UCSD-AML1 (cell line): ENCODE data around the gene DISP3.

Experiments used
- DNase-seq: peaks from one replicate; lab custom pipeline; 2025; ENCODE audit not compliant: unreplicated experiment; lab: John Stamatoyannopoulos, UW

DISP3 gene

DNA sequence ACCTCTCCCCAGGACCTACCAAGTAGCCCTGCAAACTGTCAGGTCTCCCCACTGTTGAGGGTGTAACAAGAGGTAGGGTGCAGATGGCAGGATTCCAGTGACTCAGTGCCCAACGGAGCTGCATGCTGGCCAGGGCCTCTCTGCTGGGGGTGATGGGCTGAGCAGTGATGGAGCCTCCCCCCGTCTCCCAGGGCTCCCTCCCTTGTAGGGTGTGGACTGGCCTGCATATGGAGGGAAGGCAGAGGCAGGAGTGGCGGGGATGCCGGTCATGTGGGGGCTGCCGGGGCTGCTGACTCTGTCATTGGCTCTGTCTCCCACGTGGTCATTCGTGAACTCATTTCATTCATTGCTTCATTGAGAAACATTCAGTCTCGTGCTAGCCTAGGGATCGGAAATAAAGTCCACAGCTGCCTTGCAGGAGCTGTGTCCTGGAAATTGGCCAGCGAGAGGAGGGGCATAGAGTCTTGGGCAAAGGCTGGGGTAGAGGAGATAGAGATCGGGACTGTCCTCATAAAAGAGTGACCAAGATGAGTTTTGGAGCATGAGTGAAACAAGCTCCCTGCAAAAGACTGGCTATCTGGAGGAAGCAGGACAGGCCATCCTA is 22.9 kb upstream of the DISP3 start:
- no peak for DNase-seq

DNA sequence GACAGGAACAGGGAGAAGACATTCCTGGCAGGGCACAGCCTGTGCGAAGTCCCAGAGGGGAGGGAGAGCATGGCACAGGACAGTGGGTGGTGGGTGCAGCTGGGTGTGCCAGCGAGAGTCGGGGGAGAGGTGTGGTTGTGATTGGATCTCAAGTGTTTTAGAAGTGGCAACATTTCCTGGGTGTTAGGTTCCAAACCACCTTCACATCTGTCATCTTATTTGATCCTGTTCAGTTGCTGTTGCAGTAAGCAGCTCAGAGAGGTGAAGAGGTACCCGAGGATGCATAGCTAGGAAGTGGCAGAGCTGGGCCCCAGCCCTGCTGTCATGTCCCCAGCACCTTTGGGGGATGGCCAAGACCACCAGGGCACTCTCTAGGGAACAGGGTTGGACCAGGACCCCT is 22.0 kb upstream of the DISP3 start:
- DNase-seq = no peak

DNA sequence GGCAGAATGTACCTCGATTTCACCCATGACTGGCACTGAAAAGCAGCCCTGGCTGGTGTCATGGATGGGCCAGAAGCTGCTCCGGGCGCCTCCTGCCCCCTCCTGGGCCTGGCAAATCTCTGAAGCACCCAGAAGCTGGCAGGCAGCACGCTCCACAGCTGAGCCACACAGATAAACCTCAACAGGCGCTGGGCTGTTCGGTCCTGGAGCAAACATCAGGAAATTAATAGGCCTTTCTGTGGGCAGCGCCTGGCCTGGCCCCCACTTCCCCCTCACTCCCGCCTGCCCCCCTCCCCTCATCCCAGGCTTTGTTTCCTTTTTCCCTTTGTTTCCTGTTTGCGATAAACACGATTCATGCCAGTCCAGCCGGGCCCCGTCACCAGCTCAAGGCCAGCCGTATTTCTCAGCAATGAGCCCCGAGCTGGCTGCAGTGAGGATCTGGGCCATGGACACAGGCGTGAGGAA is 20.1 kb upstream of the DISP3 start:
- no peak for DNase-seq

DNA sequence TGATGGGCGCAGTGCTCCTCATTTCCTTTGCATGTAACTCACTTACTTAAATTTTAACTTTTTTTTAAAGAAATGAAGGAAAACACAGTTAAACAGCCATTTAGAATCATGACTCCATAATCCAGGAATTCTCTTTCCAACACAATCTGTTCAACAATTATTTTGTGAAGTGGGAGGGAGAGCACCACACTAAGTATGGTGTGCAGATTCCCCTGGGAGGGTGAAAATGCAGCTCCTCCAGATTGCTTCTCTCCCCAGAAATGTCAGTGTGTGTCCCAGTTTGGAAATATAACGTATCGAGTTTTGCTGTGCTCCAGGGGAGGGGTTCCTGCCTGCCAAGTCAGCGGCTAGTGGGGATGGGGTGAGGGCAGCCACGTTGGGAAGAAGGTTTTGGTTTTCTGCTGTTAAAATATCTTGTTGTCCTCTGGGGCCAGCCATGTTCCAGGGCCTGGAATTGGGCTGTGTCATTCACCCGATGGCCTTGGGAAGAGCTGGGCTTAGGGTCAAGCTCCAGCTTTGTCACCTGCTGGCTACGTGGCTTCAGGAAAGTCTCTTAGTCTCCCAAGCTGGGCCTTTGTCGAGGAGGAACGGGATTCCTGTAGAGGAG is 17.3 kb upstream of the DISP3 start:
- no peak for DNase-seq

DNA sequence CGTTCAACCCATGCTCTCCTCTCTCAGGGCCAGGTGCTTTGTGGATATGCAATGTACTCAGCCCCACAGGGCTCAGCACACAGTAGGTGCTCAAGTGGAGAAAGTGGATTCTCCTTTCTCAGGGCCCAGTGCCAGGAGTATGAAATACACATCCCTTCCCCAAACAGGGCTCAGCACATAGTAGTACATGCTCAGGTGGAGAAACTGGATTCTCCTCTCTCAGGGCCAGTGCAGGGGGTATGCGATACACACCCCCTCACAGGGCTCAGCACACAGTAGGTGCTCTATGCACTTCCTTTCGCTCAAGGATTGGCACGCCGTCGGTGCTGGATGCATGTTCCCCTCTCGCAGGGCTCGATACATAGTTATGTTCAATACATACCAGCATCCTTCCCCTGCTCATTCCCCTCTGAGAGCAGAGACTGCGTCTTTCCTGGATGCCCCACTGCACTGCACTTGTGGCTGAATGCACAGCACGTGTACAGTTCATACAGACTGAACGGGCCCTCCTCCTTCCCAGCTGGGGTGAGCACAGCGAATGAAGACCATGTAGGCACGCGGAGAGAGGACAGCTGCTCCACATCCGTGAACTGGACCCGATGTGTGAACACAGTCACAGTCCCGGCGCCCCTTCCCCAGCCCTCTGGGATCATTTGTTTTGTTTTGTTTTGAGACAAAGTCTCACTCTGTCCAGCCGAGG is 16.6 kb upstream of the DISP3 start:
- DNase-seq = no peak

DNA sequence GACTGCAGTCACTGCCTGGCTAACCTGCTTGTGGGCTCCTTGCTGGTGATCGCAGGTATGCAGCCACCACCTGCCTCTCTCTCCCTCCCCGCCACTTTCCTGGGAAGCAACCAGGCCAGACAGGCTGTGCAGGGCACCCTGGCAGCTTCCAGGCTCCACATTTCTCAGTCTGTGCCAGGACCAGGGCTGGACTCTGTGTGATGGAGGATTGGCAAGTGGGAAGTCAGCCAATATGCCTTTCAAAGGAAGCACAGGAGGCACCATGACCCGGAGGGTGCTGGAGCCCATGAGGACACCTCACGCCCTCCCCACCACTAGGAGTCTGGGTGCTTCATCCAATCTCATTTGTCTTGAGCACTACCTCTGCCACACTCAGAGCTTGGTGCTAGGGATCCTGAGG is 15.8 kb upstream of the DISP3 start:
- no peak for DNase-seq

DNA sequence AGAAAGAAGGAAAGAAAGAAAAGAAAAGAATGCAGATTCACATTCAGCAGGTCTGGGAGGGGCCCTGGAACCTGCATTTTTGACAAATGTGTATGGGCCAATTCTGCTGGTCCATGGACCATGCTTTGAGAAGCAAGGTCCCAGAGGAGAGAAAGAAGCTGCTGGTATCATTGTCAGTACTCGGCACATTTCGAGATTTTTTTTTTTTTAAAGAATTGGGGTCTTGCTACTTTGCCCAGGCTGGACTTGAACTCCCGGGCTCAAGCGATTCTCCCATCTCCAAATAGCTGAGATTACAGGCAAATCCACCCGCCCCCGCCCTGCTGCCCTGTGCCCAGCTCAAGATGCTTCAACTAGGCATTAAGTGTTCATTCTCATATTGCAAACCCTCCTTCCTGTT is 13.6 kb upstream of the DISP3 start:
- no peak for DNase-seq

DNA sequence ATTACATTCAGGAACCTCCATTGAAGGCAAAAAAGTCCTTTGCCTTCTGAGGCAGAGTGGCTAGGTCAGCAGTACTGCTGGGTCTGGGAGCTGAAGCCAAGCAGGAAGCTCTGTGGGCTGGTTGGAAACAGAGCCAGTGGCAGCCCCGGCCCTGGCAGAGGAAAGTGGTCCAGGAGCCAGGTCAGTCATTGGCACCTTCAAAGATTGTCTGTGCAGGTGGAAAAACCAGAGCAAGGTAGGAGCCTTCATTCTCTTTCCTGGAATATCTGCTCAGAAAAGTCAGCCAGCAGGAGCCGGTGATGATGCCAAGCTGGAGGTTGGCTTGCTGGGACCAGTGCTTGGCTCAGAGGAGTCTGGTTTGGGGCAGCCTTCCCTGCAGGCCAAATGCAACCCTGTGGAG is 12.5 kb upstream of the DISP3 start:
- DNase-seq = no peak

DNA sequence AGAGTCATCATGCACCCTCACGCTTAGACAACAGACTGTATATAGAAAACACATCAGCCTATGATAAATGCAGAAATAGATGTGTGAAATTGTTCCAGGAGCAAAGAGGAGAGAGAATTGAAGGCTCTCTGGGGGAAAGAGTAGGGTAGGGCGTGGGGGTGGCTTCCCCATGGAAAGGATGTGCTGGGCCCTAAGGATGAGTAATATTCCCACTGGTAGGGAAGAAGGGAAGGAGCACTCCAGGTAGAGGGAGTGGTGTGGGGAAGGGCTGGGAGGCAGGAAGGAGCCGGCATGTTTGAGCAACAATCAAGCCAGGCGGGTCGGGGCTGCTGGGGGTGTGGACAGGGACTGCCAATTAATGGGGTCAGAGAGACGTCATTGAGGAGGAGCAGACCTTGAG is 10.1 kb upstream of the DISP3 start:
- no peak for DNase-seq

DNA sequence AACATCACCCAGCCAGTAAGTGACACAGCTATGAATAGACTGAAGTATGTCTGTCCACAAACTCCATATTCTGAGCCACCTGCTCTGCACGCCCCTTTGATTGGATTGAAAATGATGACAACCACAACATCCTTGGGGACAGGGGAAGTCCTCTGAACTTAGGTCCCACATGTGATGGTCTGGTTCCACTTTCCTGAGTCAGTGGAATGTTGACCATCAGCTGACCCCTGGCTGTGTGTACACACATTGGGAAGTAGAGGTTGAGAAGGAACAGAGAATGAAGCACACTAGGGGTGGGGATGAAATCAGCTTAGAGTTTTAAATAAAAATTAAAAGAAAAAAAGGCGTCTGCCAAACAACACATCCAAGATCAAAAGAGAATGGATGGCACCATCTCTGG is 8.0 kb upstream of the DISP3 start:
- DNase-seq = no peak

DNA sequence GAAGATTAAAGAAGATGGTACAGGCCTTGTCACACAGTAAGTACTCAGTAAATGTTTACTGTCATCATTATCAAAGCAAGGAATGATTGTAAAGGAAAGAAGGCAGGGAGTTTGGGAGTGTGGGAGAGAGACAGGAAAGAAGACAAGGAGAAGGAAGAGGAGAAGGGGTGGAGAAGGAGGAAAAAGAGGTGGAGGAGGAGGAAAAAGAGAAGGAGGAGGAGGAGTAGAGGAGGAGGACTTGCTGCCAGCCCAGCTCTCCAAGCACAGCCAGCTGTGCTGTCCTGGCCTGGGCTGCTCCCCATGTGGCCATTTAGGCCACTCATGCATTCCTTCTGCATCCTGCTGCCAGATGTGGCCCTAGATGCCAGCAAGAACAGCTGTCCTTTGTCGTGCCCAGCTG is 7.5 kb upstream of the DISP3 start:
- no peak for DNase-seq

DNA sequence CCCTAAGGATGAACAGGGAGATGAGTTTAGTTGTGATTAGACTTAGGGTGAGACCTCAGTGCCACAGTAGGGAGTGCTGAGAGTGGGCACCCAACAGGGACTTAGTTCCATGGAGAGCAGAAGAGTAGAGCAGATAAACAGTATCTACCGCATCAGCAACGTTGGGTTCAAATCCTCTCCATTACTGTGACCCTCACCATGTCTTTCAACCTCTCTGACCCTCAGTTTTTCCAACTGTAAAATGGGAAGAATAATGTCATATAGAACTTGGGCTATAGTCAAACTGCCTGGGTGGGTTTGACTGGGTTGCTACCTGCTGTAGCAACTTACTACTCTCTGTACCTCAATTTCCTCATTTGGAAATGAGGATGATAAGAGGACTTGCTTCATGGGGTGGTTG is 6.7 kb upstream of the DISP3 start:
- DNase-seq = no peak

DNA sequence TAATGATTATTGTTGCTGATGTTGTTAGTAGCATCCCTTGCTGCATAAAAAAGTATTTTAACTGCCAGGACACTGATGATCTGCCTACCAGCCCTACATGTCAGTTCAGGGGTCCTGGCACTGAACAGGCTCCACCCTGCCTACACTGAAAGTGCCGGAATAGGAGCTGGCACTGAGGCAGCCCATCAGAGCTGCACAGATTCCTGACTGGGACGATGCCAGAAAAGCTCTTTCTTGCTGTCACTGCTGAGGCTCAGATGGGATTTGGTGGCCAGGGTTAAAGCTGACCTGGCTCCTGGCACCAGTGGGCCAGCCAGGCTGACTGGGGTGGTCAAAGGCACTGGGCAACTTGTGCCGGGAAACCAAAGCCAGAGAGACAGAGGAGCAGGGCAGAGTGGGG is 6.2 kb upstream of the DISP3 start:
- no peak for DNase-seq

DNA sequence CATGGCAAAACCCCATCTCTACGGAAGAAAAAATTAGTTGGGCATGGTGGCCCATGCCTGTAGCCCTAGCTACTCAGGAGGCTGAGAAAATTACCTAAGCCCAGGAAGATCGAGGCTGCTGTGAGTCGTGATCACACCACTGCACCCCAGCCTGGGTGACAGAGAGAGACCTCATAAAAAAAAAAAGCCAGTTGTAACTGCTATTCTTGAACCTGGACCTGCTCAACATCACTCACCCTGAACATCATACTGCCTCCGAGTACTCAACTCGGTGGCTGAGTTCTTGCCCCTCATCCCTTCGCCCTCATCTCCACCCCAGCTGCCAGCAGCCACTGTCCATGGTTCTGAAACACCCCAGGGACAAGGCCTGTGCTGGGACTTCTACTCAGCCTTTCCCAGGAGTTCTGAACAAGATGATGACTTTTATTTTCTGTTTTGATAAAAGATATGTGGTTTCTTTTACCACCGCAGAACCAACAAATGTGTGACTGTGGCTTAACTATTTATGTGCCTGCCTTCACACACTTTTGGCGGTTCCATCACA is 5.4 kb upstream of the DISP3 start:
- peak; percentile 13 for DNase-seq

DNA sequence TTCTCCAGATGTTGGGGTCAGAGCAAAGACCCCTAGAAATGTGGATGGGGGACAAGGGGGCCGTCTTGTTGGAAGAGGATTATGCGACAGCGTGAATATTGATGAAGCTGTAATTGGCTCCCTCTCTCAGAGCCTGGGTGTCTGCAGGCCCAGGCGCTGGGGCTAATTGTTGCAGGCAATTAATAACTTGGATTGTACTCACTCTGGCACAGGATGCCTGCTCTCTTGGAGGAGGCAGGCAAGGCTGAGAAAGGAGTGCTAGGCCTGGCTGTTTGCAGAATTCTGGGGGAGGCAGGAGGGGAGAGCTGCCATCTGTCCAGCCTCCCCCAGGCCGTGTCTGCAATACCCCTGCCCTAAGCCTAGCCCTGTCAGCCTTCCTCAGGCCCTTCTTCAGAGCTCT is 4.1 kb upstream of the DISP3 start:
- no peak for DNase-seq

DNA sequence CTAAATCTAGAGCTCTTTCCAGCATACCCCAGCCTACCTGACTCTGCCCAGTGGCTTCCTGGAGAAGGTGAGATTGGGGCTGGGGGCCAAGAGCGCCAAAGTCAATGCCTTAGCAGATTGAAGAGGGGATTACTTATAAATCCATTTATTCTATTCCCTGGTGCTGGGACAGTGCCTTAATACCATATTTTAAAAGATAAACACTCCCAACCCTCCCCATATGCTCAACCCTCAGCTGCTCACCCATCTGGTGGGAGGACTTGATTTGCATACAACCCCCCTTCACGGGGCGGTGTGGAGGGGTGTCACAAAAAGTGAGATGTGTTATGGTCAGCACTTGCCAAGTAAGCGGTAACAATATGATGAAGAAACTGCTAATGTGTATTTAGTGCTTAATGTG is 3.2 kb upstream of the DISP3 start:
- no peak for DNase-seq

DNA sequence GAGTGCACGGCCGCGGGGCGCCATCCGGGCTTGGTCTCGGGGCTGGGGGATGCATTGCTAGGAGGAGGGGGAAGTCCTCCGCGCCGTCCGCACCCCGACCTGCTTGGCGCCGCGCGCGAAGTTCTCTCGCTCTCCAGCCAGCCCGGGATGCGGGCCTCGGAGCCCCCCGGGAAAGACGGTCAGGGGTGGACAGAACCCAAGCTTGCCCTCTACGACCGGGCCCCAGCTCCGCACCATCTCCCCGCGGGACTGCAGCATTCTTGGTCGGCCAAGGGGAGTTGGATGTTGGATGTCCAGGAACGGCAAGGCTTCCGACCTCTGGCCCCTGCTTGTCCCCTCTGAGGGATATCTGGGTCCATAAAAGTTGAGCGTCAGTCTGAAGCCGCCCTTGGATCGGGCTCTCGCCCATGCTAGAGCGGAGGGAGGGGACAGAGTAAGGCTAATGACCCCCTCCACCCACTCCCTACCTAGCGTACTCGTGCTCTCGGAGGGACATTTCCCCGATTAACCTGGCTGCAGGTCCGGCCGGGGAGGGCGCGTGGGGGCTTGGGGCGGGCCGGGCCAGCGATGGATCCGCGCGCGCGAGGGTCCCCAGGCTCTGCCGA is 522 bp downstream of the DISP3 start:
- no peak for DNase-seq

DNA sequence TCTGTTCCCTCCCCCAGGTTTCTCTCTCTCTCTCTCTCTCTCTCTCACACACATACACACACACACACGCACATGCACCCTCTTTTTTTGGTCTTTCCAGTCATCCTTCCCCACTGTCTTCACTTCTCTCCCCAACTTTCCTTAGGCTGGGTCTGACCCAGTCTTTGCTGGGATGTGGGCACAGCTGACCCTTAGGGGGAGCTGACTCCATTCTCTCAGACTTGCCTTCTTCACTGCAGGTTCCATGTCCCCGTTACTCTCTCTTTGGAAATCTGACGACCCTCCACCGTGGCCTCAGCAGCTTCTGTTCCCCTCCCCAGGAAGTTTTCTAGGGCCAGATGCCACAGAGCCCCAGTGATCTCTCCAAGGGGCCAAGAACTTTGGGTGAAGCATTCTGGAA is 2.1 kb downstream of the DISP3 start:
- no peak for DNase-seq

DNA sequence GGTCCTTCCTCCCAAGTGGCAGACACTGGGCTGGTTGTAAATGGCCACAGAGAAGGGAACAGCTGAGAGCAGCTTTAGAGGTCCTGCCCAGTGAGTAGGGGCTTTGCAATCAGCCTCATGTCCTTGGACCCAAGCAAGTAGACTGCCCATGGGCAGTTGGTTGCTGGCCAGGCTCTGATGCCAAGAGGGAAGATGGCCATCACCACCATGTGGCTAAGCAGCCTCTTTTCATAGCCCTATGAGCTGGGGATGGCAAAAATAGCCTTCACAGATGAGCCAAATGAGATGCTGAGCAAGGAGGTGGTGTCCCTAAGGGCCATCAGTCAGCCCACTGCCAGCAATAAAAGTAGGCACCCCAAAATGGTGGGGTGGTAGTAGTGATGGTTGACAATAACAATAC is 3.2 kb downstream of the DISP3 start:
- no peak for DNase-seq

DNA sequence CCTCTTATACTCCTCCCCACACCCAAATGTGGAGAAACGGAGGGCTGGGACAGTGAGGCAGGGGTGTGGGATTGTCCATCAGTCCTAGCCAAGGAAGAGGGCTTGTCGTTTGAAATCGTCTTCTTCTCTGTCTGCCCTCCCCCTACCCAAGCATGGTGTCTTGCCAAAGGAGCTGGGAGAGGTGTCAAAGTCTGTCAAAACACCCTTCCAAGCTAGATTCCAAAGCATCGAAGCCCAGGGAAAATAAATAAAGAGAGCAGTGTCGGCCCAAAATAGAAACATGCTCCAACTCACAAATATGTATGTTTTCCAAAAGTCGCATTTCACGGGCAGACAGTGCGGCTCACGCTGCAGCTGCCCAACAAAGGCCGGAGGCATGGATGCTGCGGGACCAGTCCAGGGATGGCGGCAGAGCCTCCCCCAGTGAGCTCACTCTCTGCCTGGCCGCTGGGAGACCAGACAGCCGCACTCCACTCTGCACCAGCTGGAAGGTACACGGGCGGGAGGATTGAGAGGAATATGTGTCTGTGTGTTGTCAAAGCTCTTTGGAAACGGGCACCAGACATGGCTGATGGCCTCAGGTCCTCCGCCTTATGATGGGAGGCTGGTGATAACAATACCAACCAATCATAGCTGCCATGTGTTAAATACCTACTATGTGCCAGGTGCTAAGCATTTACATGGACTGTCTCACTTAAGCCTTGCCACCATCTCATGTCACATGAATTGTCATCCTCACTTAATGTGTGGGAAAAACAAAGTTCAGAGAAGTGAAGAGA is 3.9 kb downstream of the DISP3 start:
- no peak for DNase-seq

DNA sequence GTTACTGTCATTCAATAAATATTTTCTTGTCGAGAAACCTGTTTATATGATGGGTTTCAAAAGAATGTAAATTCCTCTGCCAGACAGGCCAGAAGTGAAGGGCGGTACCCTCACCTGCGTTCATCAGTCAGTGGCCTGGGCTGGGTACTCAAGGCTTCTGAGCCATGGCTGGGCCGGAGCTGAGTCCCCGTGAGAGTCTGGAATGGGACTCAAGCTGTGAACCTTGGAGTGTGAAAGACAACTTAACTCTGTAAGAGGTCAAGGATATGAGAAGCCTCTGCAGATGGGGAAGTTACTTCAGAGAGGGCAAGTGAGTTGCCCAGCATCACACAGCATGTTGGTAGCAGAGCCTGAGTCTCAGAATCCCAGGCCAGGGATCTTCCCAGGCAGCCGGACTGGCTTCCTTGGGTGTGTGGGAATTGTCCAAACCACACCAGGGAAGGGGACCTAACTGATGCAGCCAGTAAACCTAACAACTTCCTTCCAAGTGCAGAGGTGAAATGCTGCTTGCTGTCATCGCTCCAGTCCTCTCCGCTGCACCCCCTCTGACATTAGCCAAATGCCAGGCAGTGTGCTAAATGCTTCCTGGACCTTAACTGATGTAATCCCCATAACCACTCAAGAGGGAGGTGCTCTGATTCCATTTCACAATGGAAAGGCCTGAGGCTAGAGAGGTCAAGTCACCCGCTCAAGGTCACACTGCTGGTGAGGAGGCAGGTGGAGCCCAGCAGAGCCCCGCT is 4.8 kb downstream of the DISP3 start:
- DNase-seq = no peak
